KBM-7 (cell line): Measurements from ENCODE around the gene ARHGAP22.

ENCODE experiments used
- DNase-seq: peaks from one replicate; pipeline ENCODE4 v3.0.0-alpha.2; 2015
- in situ Hi-C: fragments of 300-500 bp; cut with MboI; formaldehyde crosslinking; loops from 2 replicates; pipeline ENCODE4 v1.14.3; 2020; ENCODE audit warnings: low sequenced_read_pairs, low pct_unique_long_range_greater_than_20kb, mixed read lengths

The ARHGAP22 gene

DNA sequence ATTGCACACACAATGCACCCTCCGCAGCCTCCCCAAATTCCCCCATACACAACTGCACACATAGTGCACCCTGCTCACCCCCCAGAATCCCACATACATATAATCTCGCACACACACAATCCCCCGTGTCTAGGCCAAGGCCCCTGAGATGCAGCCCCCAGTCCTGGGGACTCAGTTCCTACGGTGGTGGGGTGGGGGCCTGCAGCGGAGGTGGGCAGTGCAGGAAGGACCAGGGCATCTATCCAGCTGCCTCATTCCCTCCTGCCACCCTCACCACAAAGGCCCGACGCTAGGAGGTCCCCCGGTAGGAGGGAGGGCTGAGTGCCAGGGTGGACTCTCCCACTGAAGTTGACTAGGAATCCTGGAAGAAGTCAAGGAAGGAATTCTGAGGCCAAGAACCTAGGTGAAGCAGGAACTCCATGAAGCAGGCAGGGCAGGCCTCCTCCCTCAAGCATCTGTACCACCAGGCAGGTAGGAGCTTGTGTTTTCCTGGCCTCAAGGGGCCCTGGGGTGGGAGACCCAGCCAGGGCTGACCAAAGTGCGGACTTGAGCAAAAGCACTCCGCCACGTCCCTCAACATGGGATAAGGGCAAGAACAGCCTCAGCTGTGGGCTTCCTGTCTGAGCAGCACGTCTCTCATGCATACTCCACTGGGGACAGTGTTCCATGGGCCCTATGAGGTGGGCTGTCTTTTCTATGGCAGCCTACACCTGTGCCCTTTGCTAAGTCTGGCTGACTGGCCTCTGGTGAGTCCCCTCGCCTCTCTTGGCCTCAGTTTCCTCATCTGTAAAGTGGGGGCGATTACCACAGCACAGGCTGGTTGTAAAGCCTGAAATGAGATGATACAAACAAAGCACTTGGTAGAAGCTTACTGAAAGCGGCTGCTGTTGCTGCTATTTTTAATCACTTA, 152.6 kb downstream of the ARHGAP22 start:
- no peak for DNase-seq
- in situ Hi-C loops, result no loop called here

DNA sequence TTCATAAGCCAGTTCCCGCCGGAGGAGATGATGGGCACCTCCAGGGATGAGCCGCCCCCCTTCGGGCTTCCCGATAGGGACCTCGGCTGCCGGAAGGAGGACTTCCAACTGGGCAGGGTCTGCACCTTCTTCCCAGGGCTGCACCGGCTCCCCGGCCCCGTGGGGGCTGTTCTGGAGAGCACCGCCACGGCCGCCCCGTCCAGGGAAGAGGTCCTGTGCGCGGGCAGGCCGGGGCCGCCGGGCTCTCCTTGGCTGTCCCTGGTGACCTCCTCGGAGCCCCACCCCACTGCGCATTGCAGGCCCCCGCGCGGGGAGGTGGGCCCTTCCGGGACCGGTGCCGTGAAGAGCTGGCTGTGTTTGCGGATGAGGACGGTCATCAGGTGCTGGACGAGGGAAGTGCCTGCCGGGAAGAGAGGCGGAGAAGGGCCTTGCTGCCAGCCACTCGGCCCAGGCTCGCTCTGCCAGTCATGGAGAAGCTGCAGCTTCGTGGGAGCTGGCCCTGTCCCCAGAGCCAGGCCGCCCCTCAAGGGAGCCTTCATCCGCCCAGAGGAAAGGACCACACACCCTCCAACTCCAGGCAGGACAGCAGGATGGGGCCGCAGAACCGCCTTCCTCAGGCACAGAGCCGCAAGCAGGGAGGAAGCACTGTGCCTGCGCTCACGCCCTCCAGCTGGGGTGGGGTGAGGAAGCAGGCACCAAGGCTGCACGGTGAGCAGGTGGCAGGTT, 154.0 kb downstream of the ARHGAP22 start:
- in situ Hi-C loops, result no loop called here
- no peak for DNase-seq

DNA sequence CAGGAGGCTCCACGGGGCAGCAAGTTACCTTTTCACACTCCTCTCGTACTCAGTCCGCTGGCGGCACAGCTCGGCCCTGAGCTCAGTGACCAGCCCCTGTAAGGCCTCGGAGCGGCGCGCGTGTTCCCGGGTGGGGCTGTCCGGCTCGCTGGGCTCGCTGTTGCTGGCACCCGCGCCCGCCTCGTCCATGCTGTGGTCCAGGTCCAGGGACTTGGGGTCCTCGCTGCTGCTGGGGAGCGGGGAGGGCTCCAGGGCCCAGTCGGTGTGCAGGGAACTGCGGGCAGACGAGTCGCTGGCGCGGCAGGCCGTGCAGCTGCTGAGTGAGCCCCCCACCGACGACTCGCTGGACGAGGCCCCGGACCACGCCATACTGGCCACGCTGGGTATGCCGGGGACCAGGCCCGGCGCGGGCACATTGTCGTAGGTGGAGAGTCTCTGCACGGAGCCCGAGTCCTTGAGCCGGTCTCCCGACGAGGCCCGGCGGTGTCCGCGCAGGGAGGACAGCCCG, 154.6 kb downstream of the ARHGAP22 start:
- in situ Hi-C loops, result no loop called here
- no peak for DNase-seq

DNA sequence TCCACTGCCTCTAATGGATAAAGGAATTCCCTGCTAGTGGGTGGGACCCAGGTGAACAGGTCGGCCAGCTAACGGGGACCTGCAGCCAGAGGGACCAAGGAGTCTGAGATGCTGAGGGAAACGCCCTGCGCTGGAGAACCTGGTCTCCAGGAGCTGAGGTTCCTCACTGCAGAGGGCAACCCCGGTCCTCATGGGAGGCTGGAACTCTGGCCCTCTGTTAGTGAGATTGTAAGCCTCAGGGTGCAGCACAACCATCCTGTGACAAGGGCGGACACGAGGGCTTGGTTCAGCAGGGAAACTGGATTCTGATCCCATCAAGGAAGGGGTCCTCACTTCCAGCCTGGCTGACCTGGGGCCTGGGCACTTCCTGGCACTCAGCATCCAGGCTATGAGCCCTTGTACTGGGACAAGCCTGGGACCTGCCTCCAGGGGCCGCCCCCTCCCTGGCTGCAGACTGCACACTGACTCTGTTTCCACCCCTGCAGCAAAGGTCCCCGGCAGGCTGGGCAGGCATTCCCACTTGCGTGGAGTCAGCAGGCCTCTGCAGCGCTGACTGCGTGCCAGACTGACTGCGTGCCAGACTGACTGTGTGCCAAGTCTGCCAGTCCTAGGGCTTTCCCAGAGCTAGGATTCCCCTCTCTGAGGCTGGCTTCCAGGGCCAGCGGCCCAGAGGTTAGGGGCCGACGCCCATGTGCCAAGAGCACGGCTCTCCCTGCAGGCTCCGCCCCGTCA, 155.2 kb downstream of the ARHGAP22 start:
- no peak for DNase-seq
- in situ Hi-C loops, result loop anchor here (10.0 kb wide), 1 partner anchor 55 kb away; no protein-coding TSS in a partner anchor

DNA sequence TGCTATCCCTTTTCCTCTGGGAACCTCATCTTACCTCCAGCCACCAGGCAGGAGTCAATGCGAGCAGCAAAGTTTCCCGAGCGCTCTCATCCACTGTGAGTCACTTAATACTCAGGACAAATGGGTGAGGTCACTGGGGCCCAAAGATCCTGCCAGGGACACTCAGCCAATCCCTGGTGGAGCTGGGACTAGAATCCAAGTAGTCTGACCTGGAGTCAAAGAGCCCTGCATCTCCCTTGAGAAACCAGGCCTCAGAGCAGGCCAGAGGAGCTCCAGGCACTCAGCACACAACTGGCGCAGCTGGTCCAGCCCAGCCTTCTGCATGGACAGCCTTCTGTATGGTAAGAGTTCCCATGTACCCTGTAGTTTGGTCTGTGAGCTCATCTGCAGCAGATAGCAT, 156.1 kb downstream of the ARHGAP22 start:
- DNase-seq, result no peak
- in situ Hi-C loops, result loop anchor here (10.0 kb wide), 1 partner anchor 56 kb away; no protein-coding TSS in a partner anchor

DNA sequence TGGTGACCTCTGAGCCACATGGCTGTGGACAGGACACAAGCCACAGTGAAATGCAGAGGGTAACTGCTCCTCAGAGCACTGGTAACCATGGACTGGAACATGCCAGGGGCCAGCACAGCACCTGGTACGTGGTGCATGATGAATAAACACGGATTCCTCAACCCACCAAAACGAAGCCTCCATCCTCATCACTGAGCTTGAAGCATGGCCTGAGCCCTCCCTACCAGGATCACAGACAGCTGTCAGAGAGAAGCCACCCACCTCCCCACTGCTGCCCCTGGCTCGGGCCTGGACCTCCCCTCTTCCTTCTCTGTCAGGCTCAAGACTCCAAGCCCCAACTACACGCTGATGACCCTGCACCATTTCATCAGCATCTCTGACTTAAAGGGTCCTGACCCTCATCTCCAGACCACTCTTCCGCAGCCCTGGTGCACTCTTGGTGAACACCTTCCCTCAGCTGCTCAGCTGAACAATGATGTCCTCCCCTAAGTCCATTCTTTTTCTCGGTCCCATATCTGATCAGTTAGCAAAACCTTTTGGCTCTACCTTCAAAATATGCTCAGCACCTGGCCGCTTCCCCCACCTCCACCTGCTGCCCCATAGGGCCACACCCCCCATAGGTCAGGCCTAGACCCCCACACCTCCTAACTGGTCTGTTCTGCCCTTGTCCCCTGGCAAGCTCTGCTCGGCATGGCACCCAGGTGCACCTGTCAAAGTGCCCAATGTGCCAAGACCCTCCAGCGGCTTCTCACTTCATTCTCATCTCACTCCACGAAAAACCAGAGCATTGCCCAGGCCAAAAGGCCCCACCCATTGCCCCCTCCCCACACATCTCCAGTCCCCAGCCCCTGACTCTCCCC, 157.3 kb downstream of the ARHGAP22 start:
- in situ Hi-C loops, result loop anchor here (10.0 kb wide), 1 partner anchor 57 kb away; no protein-coding TSS in a partner anchor
- DNase-seq, result no peak

DNA sequence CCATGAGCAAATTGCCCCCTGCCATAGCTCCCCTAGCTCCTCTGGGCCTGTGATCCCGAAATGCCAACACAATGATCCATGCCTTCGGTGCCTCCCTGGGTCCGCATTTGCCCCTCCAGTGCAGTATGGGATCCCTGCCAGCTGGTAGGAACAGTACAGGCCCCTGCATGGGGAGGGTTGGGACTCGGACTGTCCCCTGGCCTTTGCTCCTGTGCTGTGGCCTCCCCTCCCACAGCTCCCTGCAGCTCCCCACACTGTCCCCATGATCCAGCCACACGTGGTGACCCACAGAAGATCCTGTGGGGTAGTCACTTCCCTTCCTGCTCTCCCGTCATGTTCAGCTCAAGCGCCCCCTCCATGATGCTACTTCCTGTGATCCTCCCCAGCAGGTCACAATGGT, 158.1 kb downstream of the ARHGAP22 start:
- in situ Hi-C loops, result loop anchor here (10.0 kb wide), 1 partner anchor 58 kb away; no protein-coding TSS in a partner anchor
- no peak for DNase-seq

DNA sequence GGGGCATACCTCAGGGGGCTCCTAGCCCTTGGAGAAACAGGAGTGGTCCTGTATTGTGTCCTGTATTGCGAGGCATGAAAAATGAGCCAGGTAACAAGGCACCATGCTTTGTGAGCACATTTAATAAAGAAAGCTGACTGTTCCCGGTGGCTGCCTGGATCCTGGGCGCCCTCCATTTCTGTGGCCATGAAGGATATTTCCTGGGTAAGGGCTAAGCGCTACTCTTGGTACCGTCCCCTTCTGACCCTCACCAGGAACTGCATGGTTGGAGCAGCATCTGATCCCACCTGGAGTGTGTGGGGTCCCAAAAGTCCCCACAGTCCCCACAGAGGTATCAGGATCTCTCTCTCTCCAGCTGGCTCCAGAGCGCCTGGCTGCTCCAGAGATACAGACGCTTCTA, 158.9 kb downstream of the ARHGAP22 start:
- DNase-seq, result no peak

DNA sequence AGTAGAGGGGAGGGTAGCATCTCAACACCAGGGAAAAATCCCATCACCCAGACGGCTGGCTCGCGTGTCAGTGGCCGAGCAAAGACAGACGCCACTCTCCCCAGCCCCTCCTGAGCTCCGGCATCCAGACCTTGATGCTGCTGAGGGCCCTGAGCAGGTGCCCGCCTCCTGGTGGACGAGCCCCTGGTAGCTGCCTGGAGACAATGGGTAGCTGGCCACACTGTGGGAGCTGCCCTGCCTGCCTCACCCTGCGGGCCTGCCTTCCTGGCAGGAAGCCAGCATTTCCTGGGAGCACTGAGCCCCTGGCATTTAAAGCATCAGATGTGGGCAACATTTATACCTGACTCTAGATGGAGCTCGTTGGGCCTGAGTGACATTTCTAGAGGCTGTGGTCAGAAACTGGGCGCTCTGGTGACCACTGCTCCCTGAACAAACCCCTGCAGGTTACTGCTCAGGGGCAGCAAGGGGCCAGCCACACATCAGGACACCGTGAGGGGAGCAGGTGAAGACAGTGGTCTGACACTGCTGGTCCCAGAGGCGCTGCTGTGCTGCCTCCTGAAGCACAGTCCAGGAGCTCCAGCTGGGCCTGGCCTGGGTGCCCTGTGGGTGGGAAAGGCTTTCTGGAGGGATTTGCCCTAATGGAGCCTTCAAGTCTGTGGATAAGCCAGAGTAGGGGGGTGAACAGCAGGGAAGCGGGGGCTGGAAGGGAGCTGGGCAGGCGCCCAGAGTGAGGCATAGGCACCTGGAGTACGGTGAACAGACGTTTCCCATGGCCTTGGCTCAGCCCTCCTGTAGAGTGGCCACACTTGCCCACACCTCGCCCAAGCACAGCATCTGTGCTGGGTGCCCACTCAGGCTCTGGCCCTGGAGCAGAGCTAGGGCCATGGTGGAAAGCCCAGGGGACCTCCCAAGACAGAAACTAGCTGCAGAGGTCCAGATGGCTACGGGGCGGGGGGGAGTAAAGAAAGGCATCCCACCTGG, 159.7 kb downstream of the ARHGAP22 start:
- in situ Hi-C loops, result loop anchor here (10.0 kb wide), 1 partner anchor 60 kb away; no protein-coding TSS in a partner anchor
- DNase-seq, result no peak

More for the DNA sequence above, 158.9 kb downstream of the ARHGAP22 start:
- in situ Hi-C loops, result loop anchor here (10.0 kb wide), 1 partner anchor 59 kb away; no protein-coding TSS in a partner anchor

DNA sequence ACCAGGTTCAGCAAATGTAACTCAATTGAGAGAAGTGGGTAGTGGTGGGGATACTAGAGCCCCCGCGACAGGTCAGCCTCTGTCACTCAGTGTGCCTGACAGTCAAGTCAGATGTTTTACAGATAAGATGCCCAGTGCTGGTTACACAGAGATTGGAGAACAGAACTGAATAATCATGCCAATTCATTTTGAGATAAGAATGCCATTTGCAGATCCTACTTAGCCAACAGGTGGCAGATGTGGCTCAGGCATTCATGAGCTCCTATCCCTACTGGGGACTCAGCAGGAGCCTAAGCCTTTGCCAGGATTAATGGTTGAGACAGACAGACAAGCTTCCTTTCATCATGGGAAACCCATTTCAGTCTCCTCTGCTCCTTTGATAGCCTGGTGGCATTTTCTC, 160.6 kb downstream of the ARHGAP22 start:
- in situ Hi-C loops, result loop anchor here (10.0 kb wide), 1 partner anchor 61 kb away; no protein-coding TSS in a partner anchor
- peak; percentile 68 for DNase-seq

DNA sequence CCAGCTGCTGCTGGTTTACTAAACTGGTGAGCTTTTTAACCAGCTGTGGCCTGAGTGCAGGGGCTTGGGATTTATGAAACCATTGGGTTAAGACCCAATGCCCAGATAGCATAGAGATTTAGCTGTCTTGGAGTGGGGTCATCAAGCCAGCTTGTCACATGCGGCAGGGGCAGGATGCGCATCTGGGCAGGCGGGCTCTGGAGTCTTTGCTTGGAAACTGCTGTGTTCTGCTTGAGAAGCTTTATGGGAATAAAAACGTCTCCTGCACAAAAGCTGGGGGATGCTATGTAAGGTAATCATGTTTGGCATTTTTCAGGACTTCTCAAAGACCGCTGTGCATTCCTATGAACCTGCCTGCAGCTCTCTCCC, 162.1 kb downstream of the ARHGAP22 start:
- in situ Hi-C loops, result loop anchor here (10.0 kb wide), 1 partner anchor 62 kb away; no protein-coding TSS in a partner anchor
- no peak for DNase-seq

DNA sequence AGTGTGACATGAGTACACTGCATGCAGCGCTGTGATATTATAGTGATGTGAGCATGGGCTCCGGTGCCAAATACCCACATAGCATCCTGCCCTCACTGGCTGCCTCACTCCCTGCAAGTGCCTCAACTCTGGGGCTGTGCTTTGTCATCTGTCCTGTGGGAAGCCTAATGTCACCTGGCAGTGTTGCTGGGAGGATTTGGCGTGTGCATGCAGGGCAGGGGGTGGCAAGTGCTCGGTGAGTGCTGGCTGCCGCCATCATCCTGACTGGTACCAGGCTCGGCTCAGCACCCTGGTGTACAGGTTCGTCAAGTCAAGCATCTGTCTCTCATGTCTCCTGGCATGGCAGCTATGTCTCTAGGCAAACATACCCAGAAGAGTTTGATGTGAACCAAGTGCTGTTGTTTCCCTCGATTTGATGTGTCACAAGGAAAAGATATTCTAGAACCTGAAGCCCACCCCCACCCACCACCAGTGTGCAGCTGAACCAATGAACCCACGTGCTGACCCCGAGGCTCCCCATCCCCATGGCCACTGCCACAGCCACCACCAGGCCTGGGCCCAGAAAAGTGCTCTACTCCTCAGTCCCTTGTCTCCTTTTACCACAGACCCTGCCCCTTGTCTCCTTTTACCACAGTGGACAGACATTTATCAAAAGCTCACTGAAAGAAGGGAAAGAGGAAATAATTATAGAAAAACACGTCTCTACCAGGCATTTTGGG, 162.6 kb downstream of the ARHGAP22 start:
- in situ Hi-C loops, result loop anchor here (10.0 kb wide), 1 partner anchor 63 kb away; no protein-coding TSS in a partner anchor
- DNase-seq, result no peak

DNA sequence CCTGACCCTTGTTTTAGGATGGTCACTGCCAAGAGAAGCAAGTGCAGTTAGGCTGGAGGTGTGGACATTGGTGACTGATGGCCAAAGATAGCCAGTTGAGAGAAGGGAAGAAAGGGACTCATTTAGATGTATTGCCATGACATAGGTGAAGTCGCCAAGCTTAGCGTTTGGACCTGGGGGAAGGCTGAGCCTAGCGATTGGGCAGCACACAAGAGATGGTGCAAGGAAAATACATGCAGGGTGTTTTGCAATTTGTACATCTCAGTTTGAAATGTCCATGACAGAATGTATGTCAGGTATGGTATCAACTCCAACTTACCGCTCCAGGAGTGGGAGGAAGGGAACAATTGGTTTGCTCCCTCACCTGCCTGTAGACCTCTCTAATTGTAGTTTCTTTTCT, 164.1 kb downstream of the ARHGAP22 start:
- in situ Hi-C loops, result loop anchor here (10.0 kb wide), 1 partner anchor 64 kb away; no protein-coding TSS in a partner anchor
- DNase-seq, result no peak

DNA sequence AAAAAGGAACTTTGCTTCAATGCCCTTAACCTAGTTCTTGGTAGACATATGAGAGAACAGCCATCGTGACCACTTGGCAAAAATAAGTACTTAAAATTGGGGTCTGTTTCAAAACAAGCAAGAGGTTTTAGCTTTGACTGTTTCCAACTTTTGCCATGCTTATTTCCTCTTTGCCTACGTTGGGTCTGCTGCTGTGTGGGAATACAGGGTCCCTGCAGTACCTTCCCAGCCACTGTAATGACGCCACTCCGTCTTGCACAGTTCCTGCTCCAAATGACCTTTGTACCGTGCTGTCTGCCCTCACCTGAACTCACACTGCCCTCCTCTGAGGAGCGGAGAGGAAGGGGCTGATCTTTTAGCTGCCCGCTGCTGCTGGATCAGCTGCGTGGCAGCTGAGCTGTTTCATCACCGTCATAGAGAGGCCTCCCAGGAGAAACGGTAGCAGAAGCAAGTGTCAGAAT, 165.3 kb downstream of the ARHGAP22 start:
- in situ Hi-C loops, result loop anchor here (10.0 kb wide), 1 partner anchor 65 kb away; no protein-coding TSS in a partner anchor
- DNase-seq, result no peak

DNA sequence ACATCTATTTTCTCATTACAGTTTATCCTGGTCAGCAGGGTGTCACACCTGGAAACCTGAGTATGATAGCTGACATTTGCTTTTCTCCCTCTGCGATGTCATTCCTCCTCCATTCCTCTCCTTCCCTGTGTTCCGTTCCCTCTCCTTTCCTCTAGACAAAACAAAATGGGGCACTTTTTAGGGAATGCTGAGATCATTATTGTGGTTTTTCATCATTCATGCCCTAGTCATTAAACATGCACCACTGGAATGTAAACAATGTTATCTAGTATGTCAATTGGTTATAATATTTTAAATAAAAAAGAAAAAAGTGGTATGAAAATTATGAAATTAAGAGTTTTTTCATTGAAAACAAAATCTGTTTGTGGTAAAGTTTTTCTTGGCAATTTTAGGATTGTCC, 165.8 kb downstream of the ARHGAP22 start:
- no peak for DNase-seq
- in situ Hi-C loops, result no loop called here

DNA sequence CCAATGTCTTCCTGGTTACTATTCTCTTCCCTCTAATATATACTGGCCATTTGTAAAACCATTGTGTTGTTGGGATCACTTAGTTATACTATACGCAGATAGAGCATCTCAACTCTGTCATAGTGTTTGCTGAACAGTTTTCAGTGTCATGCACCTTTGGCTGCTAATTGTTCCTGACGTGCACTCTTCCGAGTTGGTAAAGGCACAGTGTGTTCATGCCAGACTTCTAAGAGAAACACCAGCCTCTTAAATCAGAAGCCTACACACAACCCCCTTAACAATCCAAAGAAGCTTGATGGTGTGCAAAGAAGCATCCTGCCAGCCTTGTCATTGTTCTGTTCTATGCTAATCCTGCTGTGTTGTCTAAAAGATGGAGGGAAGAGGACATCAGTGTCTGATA, 167.3 kb downstream of the ARHGAP22 start:
- no peak for DNase-seq
- in situ Hi-C loops, result no loop called here
